Embryonic facial prominence (tissue), 1 donor: Measurements from ENCODE around the gene SMARCC1.

Experiments used
- DNase-seq: peaks from one replicate; pipeline ENCODE4 v3.0.0-alpha.2; 2016; ENCODE audit errors: extremely low spot score

Gene SMARCC1

GRCh38 chr3:47553407-47553806 lies 228.3 kb downstream of the SMARCC1 start:
- DNase-seq = no peak

GRCh38 chr3:47542471-47543173 lies 239.1 kb downstream of the SMARCC1 start:
- DNase-seq = no peak

- no peak for DNase-seq
Observed at GRCh38 chr3:47541583-47542108, 240.0 kb downstream of the SMARCC1 start.

GRCh38 chr3:47540281-47540680 lies 241.4 kb downstream of the SMARCC1 start:
- no peak for DNase-seq

- DNase-seq = no peak
Observed at GRCh38 chr3:47536967-47537366, 244.7 kb downstream of the SMARCC1 start.

GRCh38 chr3:47536221-47536891 lies 245.3 kb downstream of the SMARCC1 start:
- no peak for DNase-seq
